Activated gamma-delta T cell (primary cell): ENCODE results near the gene ZFAND2B.
"Not testable (repeated sequence)": the region's sequence is repeated elsewhere in the genome, so short reads cannot be mapped to it uniquely, and the experiment has no call there.

ENCODE experiments used
- DNase-seq: peaks from one replicate; lab custom pipeline; 2025; lab: John Stamatoyannopoulos, UW

ZFAND2B gene

DNA sequence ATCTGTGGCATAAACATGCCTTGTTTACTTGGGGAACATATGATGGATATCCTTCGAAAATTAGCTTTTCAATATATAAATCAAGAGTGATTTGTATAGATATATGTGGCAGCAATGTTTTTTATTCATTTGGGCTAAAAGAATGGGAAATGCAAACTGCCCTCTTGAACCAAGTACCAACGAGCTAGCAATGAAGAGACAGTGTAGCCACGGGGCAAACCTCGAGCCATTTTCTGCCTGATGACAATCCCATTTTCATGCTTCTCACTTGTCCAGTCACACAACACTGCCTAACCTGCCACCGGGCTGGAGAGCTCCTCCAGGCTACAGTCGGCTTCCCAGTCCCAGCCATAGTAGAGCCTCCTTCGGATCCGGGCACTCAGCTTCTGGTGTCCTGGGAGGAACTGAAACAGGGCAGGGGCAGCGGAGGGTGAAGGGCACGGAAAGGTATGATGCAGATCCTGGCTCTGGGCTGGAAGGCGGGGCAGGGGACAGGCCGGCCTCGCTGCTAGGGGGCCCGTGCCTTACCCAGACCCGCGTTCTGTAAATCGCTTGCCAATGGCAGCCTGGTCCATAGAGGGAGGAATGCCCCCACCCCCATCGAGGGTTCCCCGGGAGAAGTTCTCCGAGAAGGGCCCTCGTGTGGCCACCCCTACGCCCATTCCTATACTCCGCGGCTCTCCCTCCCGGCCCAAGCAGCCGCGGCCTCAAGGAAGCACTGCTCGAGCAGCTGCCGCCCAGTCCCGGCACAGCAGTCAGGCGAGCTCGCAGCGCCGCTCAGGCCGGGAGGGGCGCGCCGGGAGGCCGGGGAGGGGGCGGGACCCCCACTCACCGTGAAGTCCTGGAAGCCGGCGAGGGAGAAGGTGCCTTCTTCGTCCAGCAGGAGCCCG, 30.4 kb upstream of the ZFAND2B start:
- DNase-seq = no peak

DNA sequence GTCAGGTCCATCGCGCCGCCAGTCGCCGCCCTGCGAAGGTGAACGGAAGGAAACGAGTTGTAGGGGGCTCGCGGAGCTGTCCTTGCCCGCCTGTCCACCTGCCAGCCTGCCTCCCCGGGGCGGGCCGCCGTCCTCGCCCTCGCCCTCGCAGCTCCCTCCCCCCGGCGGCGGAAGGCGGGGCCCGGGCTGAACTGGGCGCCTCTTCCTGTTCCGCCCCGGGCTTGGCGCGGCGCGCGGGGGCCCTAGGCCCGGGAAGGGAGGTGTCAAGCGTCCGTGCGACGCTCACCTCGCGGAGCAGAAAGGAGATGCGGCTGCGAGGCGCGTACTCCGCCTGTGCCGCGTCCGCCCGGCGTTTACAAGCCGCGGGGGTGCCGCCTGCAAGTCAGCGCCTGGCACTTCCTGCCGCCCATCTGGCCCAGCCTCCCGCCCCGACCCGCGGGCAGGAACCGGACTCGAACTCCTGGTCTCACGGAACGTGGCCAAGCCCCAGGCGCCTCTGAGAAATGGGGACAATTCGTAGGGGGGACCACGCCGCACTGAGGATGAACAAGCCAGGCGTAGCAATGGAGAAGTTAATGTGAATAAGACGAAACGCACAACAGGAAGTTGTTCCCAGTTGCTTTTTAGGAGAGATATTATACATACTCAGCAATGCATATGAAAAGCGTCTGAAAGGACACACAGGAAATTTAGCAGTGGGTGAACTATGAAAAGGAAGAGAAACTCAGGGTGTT, 29.6 kb upstream of the ZFAND2B start, which contains the start of gene CNPPD1:
Gene CNPPD1, minus strand, starts transcription at position 108 of the 734 bp plus-strand sequence. Its CDS starts 97 bp downstream, at position 11.
- peak; percentile 87 for DNase-seq

DNA sequence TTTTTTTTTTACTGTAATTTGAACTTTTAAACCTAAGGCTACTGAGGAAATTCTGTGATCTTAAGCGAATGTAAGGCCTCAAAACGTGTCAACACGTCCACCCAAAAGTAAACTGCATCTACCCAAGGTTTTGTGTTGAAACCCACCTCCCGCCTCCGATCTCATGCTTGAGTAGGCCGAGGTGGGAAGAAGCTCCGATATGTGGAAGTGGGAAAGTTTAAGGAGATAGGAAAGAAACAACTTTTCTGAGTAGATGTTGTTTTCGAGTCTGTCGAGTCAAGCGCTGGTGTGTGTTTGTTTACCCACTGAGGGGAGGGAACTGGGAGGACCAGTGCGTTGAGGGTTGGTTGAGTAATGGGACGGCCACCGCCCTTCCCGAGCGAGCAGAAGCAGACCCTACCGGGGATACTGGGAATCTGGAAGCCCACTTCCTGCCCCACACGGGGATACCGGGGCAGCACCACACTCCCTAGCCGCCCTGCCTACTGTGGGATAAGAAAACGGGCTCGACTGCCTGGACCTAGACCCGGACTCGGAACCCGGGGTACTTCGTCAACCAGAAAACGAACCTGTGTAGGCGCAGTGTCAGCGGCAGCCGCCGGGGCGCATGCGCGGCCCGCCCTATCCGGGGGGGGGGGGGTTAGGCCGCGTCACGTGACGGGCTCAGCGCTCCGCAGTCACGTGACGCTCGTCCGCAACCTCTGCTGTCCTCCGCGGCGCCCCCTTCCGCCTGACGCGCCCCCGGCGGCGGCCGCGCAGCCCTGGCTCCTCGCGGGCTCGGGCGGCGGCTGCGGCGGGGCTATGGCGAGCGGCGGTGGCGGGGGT, 28.8 kb upstream of the ZFAND2B start, which contains the start of gene RETREG2:
Gene RETREG2, plus strand, starts transcription at position 724 of the 825 bp plus-strand sequence. Its CDS starts 78 bp downstream, at position 802.
- peak; percentile 80 for DNase-seq

DNA sequence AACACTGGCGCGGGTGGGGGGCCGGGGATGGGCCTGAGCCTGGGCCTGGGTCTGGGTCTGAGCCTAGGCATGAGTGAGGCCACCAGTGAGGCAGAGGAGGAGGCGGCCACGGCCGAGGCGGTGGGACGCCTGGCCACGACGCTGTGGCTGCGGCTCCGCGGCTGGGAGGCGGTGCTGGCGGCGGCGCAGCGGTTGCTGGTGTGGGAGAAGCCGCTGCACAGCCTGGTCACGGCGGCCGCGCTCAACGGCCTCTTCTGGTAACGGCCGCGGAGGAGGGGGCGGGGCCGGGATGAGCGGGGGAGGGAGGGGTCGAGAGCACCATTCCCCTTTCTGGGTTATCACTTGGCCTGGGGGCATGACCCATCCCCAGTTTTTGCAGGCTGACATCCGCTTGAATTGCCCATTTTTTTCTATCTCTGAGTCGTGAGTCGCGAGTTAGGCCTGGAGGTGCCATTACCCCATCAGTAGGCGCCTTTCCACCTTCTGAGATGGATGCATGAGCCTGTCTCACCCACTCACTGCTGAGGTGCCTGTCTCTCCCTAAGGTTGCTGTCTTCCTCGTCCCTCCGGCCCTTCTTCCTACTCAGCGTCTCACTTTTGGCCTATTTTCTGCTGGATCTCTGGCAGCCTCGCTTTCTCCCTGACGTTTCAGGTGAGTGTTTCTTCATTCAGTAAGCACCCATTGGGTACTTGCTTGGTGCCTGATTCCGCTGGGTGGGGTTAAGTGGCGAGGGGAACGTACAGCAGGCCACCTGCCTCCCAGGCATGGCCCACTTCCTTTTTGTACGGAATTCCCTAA, 28.0 kb upstream of the ZFAND2B start:
- peak; percentile 55 for DNase-seq

DNA sequence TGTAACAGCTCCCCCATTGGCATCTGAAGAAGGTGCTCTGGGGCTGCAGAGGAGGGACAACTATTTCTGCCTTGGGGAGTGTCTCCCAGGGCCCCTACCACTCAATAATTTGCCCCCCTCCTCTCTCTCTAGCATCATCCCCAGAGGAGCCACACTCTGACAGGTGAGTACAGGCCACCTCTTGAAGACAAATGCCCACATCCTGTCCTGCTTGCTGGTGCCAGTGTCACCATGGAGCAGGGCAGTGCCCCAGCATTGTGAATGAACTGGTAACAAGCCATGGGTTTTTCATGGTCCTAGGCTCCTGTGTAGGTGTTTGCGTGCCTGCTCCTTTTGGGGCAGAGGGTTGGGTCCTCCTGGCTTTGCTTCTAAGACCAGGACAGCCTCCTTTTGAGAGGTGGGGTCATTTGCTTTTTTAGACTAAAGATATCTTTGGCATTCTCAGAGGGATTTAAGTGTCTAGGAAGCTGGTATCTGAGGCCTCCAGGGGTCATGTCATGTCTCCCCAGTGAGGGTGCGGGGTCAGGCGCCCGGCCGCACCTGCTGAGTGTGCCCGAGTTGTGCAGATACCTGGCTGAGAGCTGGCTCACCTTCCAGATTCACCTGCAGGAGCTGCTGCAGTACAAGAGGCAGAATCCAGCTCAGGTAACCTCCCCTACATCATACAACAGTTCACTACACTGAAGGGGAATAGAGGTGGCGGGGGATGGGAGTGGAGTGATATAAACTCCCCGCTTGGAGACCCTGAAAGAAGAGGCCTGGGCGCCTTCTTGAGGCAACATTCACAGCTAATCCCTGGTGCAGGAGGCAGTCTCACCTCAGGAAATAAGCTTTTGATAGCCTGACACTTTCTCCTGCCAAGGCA, 26.7 kb upstream of the ZFAND2B start:
- no peak for DNase-seq

DNA sequence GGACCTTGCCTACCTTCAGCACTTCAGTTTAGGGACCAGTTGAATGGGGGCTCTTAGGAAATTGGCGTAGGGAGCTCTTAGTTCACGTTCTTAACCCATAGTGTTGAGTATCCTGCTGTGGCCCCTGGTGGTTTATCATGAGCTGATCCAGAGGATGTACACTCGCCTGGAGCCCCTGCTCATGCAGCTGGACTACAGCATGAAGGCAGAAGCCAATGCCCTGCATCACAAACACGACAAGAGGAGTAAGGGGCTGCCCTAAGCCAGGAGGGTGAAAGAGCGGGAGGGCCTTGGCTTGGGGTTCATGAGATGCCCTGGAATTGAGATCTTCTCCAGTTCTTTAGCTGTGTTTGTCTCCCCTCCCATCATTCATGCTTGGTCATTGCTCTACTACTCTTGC, 25.6 kb upstream of the ZFAND2B start:
- no peak for DNase-seq

DNA sequence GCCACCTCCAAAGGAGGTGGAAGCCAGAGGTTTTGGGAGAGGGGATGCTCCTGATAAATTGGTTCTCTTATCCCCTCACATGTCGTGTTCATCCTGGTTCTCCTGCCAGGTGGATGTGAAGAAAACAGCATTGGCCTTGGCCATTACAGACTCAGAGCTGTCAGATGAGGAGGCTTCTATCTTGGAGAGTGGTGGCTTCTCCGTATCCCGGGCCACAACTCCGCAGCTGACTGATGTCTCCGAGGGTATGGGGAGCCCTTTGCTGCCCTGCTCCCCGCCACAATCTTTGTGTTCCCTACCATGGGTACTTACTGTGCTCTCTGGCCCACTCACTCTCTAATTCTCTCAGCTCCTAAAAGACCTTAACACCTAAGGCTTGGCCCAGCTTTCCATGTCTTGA, 25.1 kb upstream of the ZFAND2B start:
- no peak for DNase-seq

DNA sequence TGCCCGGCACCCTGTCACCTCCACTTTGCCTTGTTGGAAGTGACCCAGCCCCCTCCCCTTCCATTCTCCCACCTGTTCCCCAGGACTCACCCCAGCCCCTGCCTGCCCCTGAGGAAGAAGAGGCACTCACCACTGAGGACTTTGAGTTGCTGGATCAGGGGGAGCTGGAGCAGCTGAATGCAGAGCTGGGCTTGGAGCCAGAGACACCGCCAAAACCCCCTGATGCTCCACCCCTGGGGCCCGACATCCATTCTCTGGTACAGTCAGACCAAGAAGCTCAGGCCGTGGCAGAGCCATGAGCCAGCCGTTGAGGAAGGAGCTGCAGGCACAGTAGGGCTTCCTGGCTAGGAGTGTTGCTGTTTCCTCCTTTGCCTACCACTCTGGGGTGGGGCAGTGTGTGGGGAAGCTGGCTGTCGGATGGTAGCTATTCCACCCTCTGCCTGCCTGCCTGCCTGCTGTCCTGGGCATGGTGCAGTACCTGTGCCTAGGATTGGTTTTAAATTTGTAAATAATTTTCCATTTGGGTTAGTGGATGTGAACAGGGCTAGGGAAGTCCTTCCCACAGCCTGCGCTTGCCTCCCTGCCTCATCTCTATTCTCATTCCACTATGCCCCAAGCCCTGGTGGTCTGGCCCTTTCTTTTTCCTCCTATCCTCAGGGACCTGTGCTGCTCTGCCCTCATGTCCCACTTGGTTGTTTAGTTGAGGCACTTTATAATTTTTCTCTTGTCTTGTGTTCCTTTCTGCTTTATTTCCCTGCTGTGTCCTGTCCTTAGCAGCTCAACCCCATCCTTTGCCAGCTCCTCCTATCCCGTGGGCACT, 24.0 kb upstream of the ZFAND2B start:
- no peak for DNase-seq

DNA sequence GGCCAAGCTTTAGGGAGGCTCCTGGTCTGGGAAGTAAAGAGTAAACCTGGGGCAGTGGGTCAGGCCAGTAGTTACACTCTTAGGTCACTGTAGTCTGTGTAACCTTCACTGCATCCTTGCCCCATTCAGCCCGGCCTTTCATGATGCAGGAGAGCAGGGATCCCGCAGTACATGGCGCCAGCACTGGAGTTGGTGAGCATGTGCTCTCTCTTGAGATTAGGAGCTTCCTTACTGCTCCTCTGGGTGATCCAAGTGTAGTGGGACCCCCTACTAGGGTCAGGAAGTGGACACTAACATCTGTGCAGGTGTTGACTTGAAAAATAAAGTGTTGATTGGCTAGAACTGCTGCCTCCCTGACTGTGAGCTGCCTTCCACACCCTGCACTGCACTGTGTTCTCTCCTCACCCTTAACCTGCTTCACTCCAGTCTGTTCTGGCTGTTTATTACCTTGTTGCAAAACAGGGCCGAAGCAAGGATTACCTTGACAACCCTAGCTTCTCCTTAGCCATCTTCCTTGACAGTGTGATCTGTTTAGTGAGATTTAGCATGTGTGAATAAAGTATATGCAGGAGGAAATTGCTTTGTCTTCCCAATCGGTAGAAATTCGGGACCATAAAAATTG, 23.3 kb upstream of the ZFAND2B start:
- no peak for DNase-seq

DNA sequence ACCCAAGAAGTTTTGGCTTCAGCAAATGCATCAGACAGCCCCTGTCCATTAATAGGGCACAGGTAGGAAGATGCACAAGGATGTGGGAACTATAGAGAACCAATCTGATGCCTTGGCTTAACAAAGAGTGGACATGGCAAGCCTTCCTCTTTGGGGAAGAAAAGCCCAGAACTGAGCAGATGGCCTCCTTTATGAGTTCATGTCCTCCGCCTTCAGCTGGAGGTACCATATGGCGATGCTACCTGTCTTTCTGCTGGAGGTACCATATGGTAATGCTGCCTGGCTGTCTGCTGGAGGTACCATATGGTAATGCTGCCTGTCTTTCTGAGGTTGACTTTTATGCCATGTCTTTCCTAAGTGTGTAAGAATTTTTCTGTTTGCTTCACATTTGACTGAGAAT, 22.5 kb upstream of the ZFAND2B start:
- no peak for DNase-seq

DNA sequence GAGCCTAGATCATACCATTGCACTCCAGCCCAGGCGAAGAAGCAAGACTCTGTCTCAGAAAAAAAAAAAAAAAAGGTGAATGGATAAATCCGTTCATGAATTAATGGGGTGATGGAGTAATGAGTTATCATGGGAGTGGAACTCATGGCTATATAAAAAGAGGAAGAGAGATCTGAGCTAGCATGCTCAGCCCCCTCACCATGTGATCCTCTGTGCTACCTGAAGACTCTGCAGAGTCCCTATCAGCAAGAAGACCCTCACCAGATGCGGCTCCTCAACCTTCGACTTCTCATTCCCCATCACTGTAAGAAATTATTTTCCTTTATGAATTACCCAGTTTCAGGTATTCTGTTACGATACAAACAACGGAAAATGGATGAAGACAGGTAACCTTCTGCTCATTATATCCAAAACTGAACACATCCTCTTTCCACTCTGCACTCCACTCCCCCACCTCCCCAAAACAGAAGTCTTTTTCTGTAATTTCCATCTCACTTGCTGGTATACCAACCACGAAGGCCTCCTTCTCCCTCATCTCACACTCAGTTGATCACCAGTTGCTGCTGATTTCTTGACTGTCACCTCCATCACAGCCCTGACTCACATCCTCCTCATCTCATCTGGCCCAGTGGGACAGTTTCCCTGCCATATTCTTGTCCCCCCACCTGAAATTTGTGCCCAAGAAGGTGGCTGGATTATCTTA, 19.7 kb upstream of the ZFAND2B start:
- no peak for DNase-seq

DNA sequence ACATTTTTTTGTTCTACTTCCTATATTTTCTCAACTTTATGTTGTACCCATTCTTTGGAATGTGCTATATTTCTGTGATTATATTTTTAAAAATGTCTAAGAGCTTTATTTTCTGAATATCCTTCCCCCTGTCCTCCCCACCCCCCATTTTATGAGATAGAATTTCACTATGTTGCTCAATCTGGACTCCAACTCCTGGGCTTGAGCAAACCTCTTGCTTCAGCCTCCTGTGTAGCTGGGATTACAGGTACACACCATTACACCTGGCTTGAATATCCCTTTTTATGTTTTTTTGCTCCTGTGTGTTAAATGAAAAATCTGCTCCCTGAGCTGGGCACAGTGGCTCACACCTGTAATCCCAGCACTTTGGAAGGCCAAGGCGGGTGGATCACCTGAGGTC, 9.2 kb upstream of the ZFAND2B start:
- no peak for DNase-seq

DNA sequence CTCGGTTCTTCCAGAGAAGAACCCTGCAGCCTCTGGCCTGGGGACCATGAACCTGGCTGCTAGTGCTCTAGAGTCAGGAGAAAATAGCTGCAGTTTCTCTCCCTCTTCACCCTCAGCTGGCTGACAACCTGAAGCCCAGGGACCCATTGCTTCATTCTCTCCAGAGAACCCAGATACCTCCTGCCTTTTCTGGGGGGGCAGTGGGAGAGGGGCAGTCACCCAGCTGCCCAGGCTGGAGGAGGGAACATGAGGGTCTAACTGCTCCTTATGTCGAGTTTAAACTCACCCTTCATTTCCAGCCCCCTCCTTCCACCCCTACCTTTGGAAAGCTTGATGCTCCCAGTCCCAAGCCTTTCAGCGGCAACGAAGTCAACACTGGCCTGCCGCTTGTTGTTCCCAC, 7.6 kb upstream of the ZFAND2B start:
- DNase-seq = no peak

DNA sequence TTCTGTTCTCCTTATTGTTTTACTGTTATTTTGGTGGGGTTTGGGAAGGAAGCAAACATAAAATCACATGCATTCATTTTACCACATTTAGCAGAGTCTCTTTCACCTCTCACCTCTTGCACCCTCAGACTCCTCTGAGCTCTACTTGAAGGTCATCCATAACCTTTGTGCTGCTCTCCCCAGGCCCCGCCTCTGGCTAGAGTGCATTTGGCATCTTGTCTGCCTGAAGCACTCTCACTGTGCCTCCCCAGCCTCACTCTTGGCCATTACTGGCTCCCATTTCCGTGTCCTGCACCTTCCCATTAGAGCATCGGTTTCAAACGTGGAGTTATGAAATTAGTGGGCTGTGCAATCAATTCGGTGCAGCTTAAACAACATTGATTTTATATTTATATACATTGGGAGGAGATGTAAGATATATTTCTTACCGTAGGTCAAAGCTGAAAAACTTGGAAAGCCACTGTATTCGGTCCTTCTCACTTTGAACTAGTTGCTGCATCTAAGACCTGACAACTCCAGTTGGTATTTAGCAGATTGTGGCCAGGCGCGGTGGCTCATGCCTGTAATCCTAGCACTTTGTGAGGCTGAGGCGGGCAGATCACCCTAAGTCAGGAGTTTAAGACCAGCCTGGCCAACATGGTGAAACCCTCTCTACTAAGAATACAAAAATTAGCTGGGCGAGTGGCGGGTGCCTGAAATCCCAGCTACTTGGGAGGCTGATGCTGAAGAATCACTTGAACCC, 6.9 kb upstream of the ZFAND2B start:
- DNase-seq = no peak

DNA sequence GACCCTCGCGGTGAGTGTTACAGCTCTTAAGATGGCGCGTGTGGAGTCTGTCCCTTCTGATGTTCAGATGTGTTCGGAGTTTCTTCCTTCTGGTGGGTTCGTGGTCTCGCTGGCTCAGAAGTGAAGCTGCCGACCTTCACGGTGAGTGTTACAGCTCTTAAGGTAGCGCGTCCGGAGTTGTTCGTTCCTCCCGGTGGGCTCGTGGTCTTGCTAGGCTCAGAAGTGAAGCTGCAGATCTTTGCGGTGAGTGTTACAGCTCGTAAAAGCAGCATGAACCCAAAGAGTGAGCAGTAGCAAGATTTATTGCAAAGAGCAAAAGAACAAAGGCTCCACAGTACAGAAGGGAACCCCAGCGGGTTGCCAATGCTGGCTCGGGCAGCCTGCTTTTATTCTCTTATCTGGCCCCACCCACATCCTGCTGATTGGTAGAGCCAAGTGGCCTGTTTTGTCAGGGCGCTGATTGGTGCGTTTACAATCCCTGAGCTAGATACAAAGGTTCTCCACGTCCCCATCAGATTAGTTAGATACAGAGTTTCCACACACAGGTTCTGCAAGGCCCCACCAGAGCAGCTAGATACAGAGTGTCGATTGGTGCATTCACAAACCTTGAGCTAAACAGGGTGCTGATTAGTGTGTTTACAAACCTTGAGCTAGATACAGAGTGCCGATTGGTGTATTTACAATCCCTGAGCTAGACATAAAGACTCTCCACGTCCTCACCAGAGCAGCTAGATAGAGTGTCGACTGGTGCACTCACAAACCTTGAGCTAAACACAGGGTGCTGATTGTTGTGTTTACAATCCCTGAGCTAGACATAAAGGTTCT, 5.9 kb upstream of the ZFAND2B start:
- DNase-seq = not testable (repeated sequence)

DNA sequence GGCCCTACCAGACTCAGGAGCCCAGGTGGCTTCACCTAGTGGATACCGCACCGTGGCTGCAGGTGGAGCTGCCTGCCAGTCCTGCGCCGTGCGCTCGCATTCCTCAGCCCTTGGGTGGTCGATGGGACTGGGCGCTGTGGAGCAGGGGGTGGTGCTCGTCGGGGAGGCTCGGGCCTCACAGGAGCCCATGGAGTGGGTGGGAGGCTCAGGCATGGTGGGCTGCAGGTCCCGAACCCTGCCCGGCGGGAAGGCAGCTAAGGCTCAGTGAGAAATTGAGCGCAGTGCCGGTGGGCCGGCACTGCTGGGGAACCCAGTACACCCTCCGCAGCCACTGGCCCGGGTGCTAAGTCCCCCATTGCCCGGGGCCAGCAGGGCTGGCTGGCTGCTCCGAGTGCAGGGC, 5.3 kb upstream of the ZFAND2B start:
- not testable (repeated sequence) for DNase-seq
